Spleen (tissue), 11 donors: Measurements from ENCODE around the gene ITGA2. TPM values are rescaled to one million over a fixed set of nuclear protein-coding genes. Genes with fewer than 3 reads are reported as not detected.

Experiments used
- DNase-seq: peaks from one replicate; pipeline ENCODE4 v3.0.0-alpha.2; 2020
- H3K27ac ChIP-seq, 8 donors: fragments of 200-600 bp; sonication (generic) in 7 of 8; 1 replicate in 4 of 8; 2 replicates in 4 of 8; pipeline versions ENCODE4 v1.5.0 to v1.8.0; 2016 to 2021; ENCODE audit warnings: inconsistent platforms in 4 of 8, mild to moderate bottlenecking in 4 of 8, moderate library complexity in 1 of 8
- H3K27me3 ChIP-seq, 7 donors: fragments of 200-600 bp; sonication (generic) in 6 of 7; replicated peaks in 1 of 7; 1 replicate in 4 of 7; 2 replicates in 3 of 7; pipeline versions ENCODE4 v1.5.0 to v1.8.0; 2016 to 2021; ENCODE audit warnings: inconsistent platforms in 3 of 7, mild to moderate bottlenecking in 1 of 7
- H3K36me3 ChIP-seq, 6 donors: fragments of 200-600 bp; sonication (generic) in 5 of 6; 1 replicate in 4 of 6; 2 replicates in 2 of 6; pipeline versions ENCODE4 v1.5.0 to v1.8.0; 2016 to 2021; ENCODE audit warnings: inconsistent platforms in 2 of 6
- H3K4me1 ChIP-seq, 6 donors: fragments of 200-600 bp; sonication (generic) in 5 of 6; 1 replicate in 3 of 6; 2 replicates in 3 of 6; pipeline versions ENCODE4 v1.5.0 to v1.8.0; 2016 to 2021; ENCODE audit warnings: inconsistent platforms in 3 of 6
- H3K4me3 ChIP-seq, 8 donors: fragments of 200-600 bp; sonication (generic) in 7 of 8; 1 replicate in 4 of 8; 2 replicates in 4 of 8; pipeline versions ENCODE4 v1.5.0 to v1.8.0; 2016 to 2021; ENCODE audit warnings: inconsistent platforms in 4 of 8, mild to moderate bottlenecking in 4 of 8, moderate library complexity in 2 of 8
- H3K9me3 ChIP-seq, 8 donors: fragments of 200-600 bp; sonication (generic) in 7 of 8; 1 replicate in 4 of 8; 2 replicates in 4 of 8; pipeline versions ENCODE4 v1.5.0 to v1.8.0; 2016 to 2021; ENCODE audit warnings: inconsistent platforms in 4 of 8
- POLR2A ChIP-seq, 3 donors: fragments of 450-650 bp; IDR thresholded peaks; one replicate each; pipeline ENCODE4 v1.5.1; 2017; ENCODE audit warnings: antibody characterized with exemption in 3 of 3, mild to moderate bottlenecking in 1 of 3
- POLR2AphosphoS5 ChIP-seq, 3 donors: sonication (generic); formaldehyde crosslinking; IDR thresholded peaks; one replicate each; pipeline ENCODE4 v1.5.1; 2017; ENCODE audit warnings: antibody characterized with exemption in 3 of 3
- WGBS, 5 donors: extraction: QIAGEN DNeasy Blood & Tissue Kit in 3 of 5; methylation state at CpG; one replicate each; pipeline versions ENCODE4 v1.1.5 to v1.1.7; 2013 to 2018; 5-methylcytosine and 5-hydroxymethylcytosine counted together
- intact Hi-C: fragments of 100-400 bp; cut with DNase I; formaldehyde crosslinking; loops from one replicate; pipeline ENCODE4 v1.15.0; 2023; ENCODE audit warnings: low total_unique reads
- polyA plus RNA-seq, 3 donors: library from polyadenylated mRNA; stranded (reverse); fragments of 200-250 nt; gene quantifications; one replicate each; pipeline ENCODE4 v1.2.1, GENCODE V29; 2013
- total RNA-seq, 7 donors: library from RNA; depleted of rRNA in 3 of 7; stranded (reverse); fragments of >200 nt in 3 of 7; fragmentation: NEBNext Ultra II Directional in 4 of 7; extraction: Animal tissue kit (Norgen Biotek cat#: 25700) in 4 of 7; gene quantifications; one replicate each; pipeline versions ENCODE4 v1.1.0 to v1.2.1, GENCODE V29; 2016 to 2021
- TF ChIP-seq, protein P1 (sequence below), 11 experiments: fragments of 200-600 bp in 7 of 11; fragments of 450-650 bp in 4 of 11; sonication (generic) in 4 of 11; IDR thresholded peaks in 8 of 11; conservative IDR thresholded peaks in 3 of 11; 1 replicate in 7 of 11; 2 replicates in 4 of 11; pipeline versions ENCODE4 v1.4.0 to v1.8.0; 2016 to 2021; ENCODE audit warnings: antibody characterized with exemption in 11 of 11, inconsistent platforms in 4 of 11, mild to moderate bottlenecking in 1 of 11
- donor health status: healthy with polysubstance abuse.
- donor health status: DM: no; HTN: no; CAD: no; lungs with moderate emphysema.
- donor health status: DM: no; HTN: no; CAD: no.
- donor health status: Bipolar disorder and iron deficiency.
- donor health status: healthy.
- donor health status: DM: no; HTN: no; CAD: no.
- donor health status: DM: yes; HTN: yes; CAD: no.

The ITGA2 gene
- total and polyA plus RNA-seq, 10 donors, result 0.54 to 21.6 (median 13.1) TPM

GRCh38 chr5:52988335-52989024 is 672 bp upstream of the ITGA2 start:
- intact Hi-C loops, result no loop called here
- Histone ChIP-seq H3K27me3 (peaks cover 2 to 39% (median 12%) of the 10 kb centered on the region in 7 donors), H3K9me3 (no peaks in the 10 kb centered on the region), H3K27ac (peak overlapping the region; percentile 51 to 83 (median 80)), H3K4me3 (peak overlapping the region; percentile 55 to 87 (median 65)), H3K4me1 (peaks cover 0 to 41% (median 25%) of the 10 kb centered on the region in 6 donors), H3K36me3 (no peaks in the 10 kb centered on the region)
- TF ChIP-seq POLR2A (IDR thresholded peaks at IDR 0.05), result no peak
- TF ChIP-seq, protein P1, sequence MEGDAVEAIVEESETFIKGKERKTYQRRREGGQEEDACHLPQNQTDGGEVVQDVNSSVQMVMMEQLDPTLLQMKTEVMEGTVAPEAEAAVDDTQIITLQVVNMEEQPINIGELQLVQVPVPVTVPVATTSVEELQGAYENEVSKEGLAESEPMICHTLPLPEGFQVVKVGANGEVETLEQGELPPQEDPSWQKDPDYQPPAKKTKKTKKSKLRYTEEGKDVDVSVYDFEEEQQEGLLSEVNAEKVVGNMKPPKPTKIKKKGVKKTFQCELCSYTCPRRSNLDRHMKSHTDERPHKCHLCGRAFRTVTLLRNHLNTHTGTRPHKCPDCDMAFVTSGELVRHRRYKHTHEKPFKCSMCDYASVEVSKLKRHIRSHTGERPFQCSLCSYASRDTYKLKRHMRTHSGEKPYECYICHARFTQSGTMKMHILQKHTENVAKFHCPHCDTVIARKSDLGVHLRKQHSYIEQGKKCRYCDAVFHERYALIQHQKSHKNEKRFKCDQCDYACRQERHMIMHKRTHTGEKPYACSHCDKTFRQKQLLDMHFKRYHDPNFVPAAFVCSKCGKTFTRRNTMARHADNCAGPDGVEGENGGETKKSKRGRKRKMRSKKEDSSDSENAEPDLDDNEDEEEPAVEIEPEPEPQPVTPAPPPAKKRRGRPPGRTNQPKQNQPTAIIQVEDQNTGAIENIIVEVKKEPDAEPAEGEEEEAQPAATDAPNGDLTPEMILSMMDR (IDR thresholded peaks at IDR 0.05 in 8 of 11, conservative IDR thresholded peaks at IDR 0.05 in 3 of 11), result no peak
- no peak for TF ChIP-seq POLR2AphosphoS5 (IDR thresholded peaks at IDR 0.05)
- no peak for DNase-seq
- 5 to 13% (median 7%) methylated on average over 16 of the region's 16 CpGs for WGBS, 5 donors

GRCh38 chr5:52989781-52990527 is 802 bp downstream of the ITGA2 start:
- WGBS, 5 donors, result 4 to 7% (median 6%) methylated on average over 25 to 27 of the region's 27 CpGs
- Histone ChIP-seq H3K27ac (peak overlapping the region in 7 of 8 donors; percentile 66 to 83 (median 80)), H3K36me3 (no peaks in the 10 kb centered on the region), H3K4me1 (peaks cover 0 to 41% (median 25%) of the 10 kb centered on the region in 6 donors), H3K9me3 (no peaks in the 10 kb centered on the region), H3K27me3 (peaks cover 2 to 39% (median 12%) of the 10 kb centered on the region in 7 donors), H3K4me3 (peak overlapping the region; percentile 55 to 87 (median 65))
- TF ChIP-seq, protein P1 (IDR thresholded peaks at IDR 0.05 in 8 of 11, conservative IDR thresholded peaks at IDR 0.05 in 3 of 11), result peak in 1 of 11 experiments; percentile 12
- TF ChIP-seq POLR2AphosphoS5 (IDR thresholded peaks at IDR 0.05), result no peak
- intact Hi-C loops, result no loop called here
- DNase-seq, result peak; percentile 78

GRCh38 chr5:52990528-52990925 is 1.4 kb downstream of the ITGA2 start:
- 69 to 77% (median 75%) methylated on average over 4 of the region's 4 CpGs for WGBS, 5 donors
- intact Hi-C loops, result no loop called here
- TF ChIP-seq, protein P1 (IDR thresholded peaks at IDR 0.05 in 8 of 11, conservative IDR thresholded peaks at IDR 0.05 in 3 of 11), result no peak
- TF ChIP-seq POLR2AphosphoS5 (IDR thresholded peaks at IDR 0.05) (no peak), POLR2A (IDR thresholded peaks at IDR 0.05) (no peak)
- H3K27ac ChIP-seq, result peak overlapping the region in 7 of 8 donors; percentile 66 to 83 (median 80)
- no peak for DNase-seq
- peak overlapping the region in 7 of 8 donors; percentile 55 to 87 (median 67) for H3K4me3 ChIP-seq
- H3K27me3 ChIP-seq, result peaks cover 2 to 39% (median 12%) of the 10 kb centered on the region in 7 donors
- H3K4me1 ChIP-seq, result peaks cover 0 to 41% (median 25%) of the 10 kb centered on the region in 6 donors
- H3K9me3 ChIP-seq, result no peaks in the 10 kb centered on the region
- no peaks in the 10 kb centered on the region for H3K36me3 ChIP-seq

DNA sequence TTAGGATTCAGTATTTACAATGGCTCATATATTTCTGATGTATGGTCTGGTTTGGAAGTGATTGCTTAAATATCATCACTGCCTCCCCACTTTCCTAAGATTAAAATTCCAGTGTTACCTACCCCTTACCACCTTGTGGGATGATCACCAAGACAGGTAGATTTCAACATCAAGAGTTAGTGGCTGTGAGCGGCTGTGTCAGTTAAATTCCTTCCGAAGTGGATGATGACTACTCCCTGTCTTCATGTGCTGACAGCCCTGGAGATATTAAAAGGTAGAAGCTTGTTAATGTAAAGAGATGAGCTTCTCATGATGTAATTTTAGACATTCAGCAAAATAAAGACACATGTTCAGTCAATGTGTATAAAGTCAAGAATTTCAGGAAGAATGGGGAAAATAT is 4.2 kb downstream of the ITGA2 start:
- intact Hi-C loops, result no loop called here
- H3K27ac ChIP-seq, result no peak overlapping the region
- no peak for DNase-seq
- H3K36me3 ChIP-seq, result no peaks in the 10 kb centered on the region
- no peak overlapping the region for H3K4me3 ChIP-seq
- H3K4me1 ChIP-seq, result peaks cover 0 to 38% (median 24%) of the 10 kb centered on the region in 6 donors
- TF ChIP-seq POLR2A (IDR thresholded peaks at IDR 0.05) (no peak), POLR2AphosphoS5 (IDR thresholded peaks at IDR 0.05) (no peak)
- TF ChIP-seq, protein P1 (IDR thresholded peaks at IDR 0.05 in 8 of 11, conservative IDR thresholded peaks at IDR 0.05 in 3 of 11), result no peak
- H3K9me3 ChIP-seq, result no peaks in the 10 kb centered on the region
- peaks cover 2 to 27% (median 10%) of the 10 kb centered on the region in 7 donors for H3K27me3 ChIP-seq
- 72 to 97% (median 97%) methylated on average over 2 of the region's 2 CpGs for WGBS, 5 donors
